Measurements from ENCODE around the gene RELN. TPM values are rescaled to one million over a fixed set of nuclear protein-coding genes. Genes with fewer than 3 reads are reported as not detected.
A peak's percentile ranks its signal among the peaks of the same experiment; 100 is the strongest.

The RELN gene
- total and polyA plus RNA-seq, 9 donors = 2.1 to 31.3 (median 8.2) TPM

DNA sequence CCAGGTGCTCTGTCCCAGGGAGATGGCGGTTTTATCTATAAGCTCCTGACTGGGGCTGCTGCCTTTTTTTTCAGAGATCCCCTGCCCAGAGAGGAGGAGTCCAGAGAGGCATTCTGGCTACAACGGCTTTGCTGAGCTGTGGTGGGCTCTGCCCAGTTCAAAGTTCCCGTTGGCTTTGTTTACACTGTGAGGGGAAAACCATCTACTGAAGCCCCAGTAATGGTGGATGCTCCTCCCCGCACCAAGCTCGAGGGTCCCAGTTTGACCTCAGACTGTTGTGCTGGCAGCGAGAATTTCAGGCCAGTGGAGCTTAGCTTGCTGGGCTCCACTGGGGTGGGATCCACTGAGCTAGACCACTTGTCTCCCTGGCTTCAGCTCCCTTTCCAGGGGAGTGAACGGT, 527.1 kb downstream of the RELN start:
- Histone ChIP-seq H3K4me3 (ENCODE audit: low read length) (no peak overlapping the region), H3K36me3 (ENCODE audit: control insufficient read depth, insufficient read depth, low read length) (no peaks in the 10 kb centered on the region), H3K9me3 (replicated peaks; ENCODE audit: control insufficient read depth, low read depth, low read length) (no peaks in the 10 kb centered on the region), H3K27ac (ENCODE audit: low read length) (no peak overlapping the region), H3K27me3 (ENCODE audit: control insufficient read depth, insufficient read depth, low read length) (no peaks in the 10 kb centered on the region), H3K4me1 (ENCODE audit: control insufficient read depth, insufficient read depth, low read length) (no peaks in the 10 kb centered on the region)
- no peak for DNase-seq
- WGBS (ENCODE audit: insufficient coverage) = 86% methylated on average over 7 of the region's 7 CpGs

DNA sequence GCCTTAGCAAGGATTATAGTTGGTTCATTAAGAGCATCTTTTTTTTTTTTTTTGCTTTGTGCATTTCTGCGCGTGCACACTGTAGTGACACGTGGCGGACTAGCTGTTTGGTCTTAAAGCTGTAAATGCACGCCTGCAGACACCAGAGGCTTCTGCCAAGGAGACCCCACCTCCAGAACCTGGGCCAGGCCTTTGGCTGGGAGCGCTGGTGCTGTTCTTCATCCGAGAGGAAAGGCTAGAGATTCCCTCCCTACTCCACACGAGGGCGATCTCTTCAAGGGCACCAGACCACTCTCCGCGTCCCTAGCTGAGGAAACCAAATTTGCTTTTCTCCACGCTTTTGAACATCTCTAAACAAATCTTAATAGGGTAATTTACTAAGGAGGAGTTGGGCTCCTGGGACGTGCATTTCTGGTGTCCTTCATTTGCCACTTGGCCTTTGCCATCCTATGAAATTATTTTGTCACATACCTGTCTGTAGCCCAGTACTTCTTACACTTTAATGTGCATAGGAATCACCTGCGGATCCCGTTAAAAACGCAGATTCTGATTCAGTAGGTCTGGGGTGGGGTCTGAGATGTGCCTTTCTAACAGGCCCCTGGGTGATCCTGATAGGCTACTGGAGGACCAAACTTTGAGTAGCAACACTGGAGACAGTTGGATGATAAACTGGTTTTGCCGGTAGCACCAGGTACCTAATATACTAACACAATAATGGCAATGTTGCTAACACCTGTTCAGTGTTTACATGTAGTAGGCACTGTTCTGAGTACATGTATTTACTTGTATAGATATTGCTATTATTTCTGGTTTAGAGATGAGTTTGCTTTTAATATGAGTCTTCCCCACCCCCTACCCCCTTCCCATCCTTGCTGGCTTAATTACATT, 542.1 kb downstream of the RELN start:
- Histone ChIP-seq H3K9me3 (replicated peaks; ENCODE audit: control insufficient read depth, low read depth, low read length) (no peaks in the 10 kb centered on the region), H3K4me1 (ENCODE audit: control insufficient read depth, insufficient read depth, low read length) (peaks cover 9% of the 10 kb centered on the region), H3K36me3 (ENCODE audit: control insufficient read depth, insufficient read depth, low read length) (no peaks in the 10 kb centered on the region), H3K27me3 (ENCODE audit: control insufficient read depth, insufficient read depth, low read length) (peaks cover 29% of the 10 kb centered on the region), H3K4me3 (ENCODE audit: low read length) (no peak overlapping the region), H3K27ac (ENCODE audit: low read length) (no peak overlapping the region)
- DNase-seq = peak; percentile 14
- WGBS (ENCODE audit: insufficient coverage) = 8% methylated on average over 5 of the region's 17 CpGs

DNA sequence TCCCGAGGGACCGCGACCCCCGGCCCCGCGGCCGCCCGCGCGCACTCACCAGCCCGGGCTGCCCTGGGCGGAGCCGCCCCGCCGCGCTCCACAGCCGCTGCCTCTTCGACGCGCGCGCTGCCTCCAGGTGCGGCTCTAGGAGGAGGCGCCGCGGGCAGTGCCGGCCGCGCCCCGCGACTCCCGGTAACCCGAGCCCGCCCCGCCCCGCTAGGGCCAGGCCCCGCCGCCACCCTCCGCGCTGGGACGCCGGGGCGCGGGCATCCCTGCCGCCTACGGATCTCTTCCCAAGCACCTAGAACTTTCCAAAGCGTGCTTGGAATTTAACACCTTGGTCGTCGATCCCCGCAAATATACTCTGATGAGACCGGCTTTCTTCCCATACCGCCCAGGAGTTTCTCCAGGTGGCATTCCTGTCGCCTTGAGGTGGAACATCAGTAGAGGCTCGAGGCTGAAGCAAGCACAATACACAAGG, 543.4 kb downstream of the RELN start, which contains the start of gene SLC26A5:
Gene SLC26A5 (minus strand): TSS at position 159 of the 472 bp plus-strand sequence. CDS start 24,693 bp downstream, outside the sequence.
- H3K27ac ChIP-seq (ENCODE audit: low read length) = no peak within 1 kb of the TSS
- H3K9me3 ChIP-seq (replicated peaks; ENCODE audit: control insufficient read depth, low read depth, low read length) = no peaks in the 10 kb centered on the region
- H3K27me3 ChIP-seq (ENCODE audit: control insufficient read depth, insufficient read depth, low read length) = peaks cover 32% of the 10 kb centered on the region
- DNase-seq = no peak
- H3K36me3 ChIP-seq (ENCODE audit: control insufficient read depth, insufficient read depth, low read length) = no peaks in the 10 kb centered on the region
- peak within 1 kb of the TSS; percentile 10 for H3K4me3 ChIP-seq (ENCODE audit: low read length)
- peaks cover 9% of the 10 kb centered on the region for H3K4me1 ChIP-seq (ENCODE audit: control insufficient read depth, insufficient read depth, low read length)
- under 1% methylated on average over 52 of the region's 54 CpGs for WGBS (ENCODE audit: insufficient coverage)

DNA sequence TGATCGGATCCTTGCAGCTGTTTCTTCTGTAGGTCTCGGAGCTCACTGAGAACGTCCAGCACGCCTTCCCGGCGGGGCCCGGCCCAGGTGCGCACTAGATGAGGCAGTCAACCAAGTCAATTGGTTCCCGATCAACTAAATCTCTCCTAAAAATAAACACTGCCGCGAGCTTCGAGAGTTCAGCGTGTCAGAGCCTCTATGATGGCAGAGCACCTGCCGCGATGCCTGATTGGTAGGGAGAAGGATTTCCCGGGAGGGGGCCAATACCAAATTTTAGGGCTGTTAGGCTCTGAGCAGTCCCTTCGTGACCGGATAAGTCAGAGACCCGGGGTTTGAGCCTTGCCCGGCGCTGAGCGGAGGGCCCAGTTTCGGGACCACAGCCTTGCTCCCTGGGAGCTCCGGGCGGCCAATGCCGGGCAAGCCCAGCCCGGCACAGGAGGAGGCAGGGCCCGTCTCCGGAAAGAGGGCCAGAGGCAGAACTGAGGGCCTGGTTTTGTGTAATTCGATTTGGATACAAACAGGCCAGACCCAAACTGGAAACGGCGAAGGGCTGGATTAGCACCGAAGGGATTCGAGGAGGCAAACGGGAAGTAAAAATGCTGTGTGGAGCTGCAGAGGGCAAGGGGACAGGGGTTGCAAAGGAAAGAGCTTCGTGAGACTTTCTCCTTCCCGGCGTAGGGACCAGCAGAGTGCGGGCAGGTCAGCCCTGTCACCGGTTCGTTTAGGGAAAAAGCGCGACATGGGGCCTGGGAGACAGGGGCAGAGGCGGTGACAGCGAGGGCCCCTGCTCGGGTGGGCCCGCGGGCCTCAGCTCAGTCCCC, 544.0 kb downstream of the RELN start:
- H3K27ac ChIP-seq (ENCODE audit: low read length) = no peak overlapping the region
- peaks cover 32% of the 10 kb centered on the region for H3K27me3 ChIP-seq (ENCODE audit: control insufficient read depth, insufficient read depth, low read length)
- 1% methylated on average over 44 of the region's 48 CpGs for WGBS (ENCODE audit: insufficient coverage)
- no peaks in the 10 kb centered on the region for H3K36me3 ChIP-seq (ENCODE audit: control insufficient read depth, insufficient read depth, low read length)
- DNase-seq = no peak
- no peaks in the 10 kb centered on the region for H3K9me3 ChIP-seq (replicated peaks; ENCODE audit: control insufficient read depth, low read depth, low read length)
- peaks cover 9% of the 10 kb centered on the region for H3K4me1 ChIP-seq (ENCODE audit: control insufficient read depth, insufficient read depth, low read length)
- peak overlapping the region; percentile 10 for H3K4me3 ChIP-seq (ENCODE audit: low read length)

DNA sequence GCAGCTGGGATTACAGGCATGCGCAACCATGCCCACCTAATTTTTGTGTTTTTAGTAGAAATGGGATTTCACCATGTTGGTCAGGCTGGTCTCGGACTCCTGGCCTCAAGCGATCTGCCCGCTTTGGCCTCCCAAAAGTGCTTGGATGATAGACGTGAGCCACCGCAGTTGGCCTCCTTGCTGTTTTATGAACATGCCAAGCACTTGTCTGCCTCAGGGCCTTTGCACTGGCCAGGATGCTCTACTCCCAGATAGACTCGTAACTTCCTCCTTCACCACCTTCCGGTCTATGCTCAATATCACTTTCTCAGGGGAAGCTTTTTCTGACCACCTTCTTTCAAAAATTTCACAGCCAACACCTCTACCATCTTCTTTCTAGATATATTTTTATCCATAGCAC, 549.8 kb downstream of the RELN start:
- 89% methylated on average over 7 of the region's 8 CpGs for WGBS (ENCODE audit: insufficient coverage)
- Histone ChIP-seq H3K36me3 (ENCODE audit: control insufficient read depth, insufficient read depth, low read length) (no peaks in the 10 kb centered on the region), H3K27ac (ENCODE audit: low read length) (no peak overlapping the region), H3K9me3 (replicated peaks; ENCODE audit: control insufficient read depth, low read depth, low read length) (no peaks in the 10 kb centered on the region), H3K27me3 (ENCODE audit: control insufficient read depth, insufficient read depth, low read length) (peaks cover 9% of the 10 kb centered on the region), H3K4me1 (ENCODE audit: control insufficient read depth, insufficient read depth, low read length) (no peaks in the 10 kb centered on the region), H3K4me3 (ENCODE audit: low read length) (no peak overlapping the region)
- DNase-seq = no peak

DNA sequence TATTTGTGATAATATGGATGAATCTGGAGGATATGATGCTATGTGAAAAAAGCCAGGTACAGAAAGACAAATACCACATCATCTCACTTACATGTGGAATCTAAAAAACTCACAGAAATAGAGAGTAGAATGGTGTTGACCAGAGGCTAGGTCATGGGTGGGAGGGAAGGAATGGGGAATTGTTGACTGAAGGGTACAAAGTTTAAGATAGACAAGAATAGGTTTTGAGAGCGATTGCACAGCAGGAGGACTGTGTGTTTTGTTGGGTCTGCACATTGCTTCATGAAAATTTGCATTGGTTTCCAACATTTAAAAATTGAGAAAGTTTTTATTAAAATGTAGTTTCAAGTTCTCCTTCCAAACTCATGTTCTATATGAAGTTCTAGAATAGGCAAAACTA, 551.8 kb downstream of the RELN start:
- WGBS (ENCODE audit: insufficient coverage) = 17% methylated on average over 1 of the region's 1 CpG
- no peak for DNase-seq
- Histone ChIP-seq H3K27ac (ENCODE audit: low read length) (no peak overlapping the region), H3K27me3 (ENCODE audit: control insufficient read depth, insufficient read depth, low read length) (peaks cover 3% of the 10 kb centered on the region), H3K9me3 (replicated peaks; ENCODE audit: control insufficient read depth, low read depth, low read length) (peaks cover 3% of the 10 kb centered on the region), H3K4me3 (ENCODE audit: low read length) (no peak overlapping the region), H3K36me3 (ENCODE audit: control insufficient read depth, insufficient read depth, low read length) (no peaks in the 10 kb centered on the region), H3K4me1 (ENCODE audit: control insufficient read depth, insufficient read depth, low read length) (no peaks in the 10 kb centered on the region)

DNA sequence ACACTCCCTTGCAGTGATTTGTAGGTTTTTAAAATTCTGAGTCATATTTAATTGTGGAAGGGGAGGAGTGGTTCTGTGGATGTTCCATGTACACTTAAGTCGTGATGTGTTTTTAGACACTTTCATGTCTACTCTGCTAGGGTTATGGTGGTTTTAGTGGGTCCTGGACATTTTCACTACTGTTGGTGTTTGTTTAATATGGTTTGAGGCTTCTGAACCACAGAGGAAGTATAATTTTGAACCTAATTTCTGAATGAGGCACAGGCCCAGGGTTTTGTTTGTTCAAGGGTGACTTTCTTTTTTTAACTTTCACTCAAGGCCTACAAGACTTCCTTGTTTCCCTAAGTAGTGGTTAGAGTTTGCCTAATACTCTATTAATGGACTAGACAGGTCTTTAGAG, 556.7 kb downstream of the RELN start:
- no peaks in the 10 kb centered on the region for H3K27me3 ChIP-seq (ENCODE audit: control insufficient read depth, insufficient read depth, low read length)
- H3K9me3 ChIP-seq (replicated peaks; ENCODE audit: control insufficient read depth, low read depth, low read length) = peaks cover 3% of the 10 kb centered on the region
- no peak overlapping the region for H3K27ac ChIP-seq (ENCODE audit: low read length)
- no peak overlapping the region for H3K4me3 ChIP-seq (ENCODE audit: low read length)
- no peaks in the 10 kb centered on the region for H3K4me1 ChIP-seq (ENCODE audit: control insufficient read depth, insufficient read depth, low read length)
- no peaks in the 10 kb centered on the region for H3K36me3 ChIP-seq (ENCODE audit: control insufficient read depth, insufficient read depth, low read length)
- 83% methylated on average over 1 of the region's 1 CpG for WGBS (ENCODE audit: insufficient coverage)
- no peak for DNase-seq

DNA sequence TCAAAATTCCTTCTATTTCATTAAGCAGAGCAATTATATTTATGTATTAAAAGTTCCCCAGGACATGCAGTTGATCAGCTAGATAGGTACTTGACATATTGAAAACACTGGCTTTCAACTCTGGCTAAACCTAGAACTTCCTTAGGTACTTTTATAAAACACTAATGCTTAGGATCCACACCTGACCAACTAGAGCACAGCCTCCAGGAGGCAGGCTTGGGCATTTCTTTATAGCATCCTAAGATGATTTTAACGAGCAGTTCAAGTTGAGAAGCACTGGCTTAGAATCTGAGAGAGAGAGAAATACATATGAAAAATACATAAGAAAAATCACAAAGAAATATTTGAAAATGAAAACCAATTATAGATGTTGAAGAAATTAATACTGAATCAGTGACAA, 564.3 kb downstream of the RELN start:
- Histone ChIP-seq H3K4me3 (ENCODE audit: low read length) (no peak overlapping the region), H3K4me1 (ENCODE audit: control insufficient read depth, insufficient read depth, low read length) (no peaks in the 10 kb centered on the region), H3K27me3 (ENCODE audit: control insufficient read depth, insufficient read depth, low read length) (no peaks in the 10 kb centered on the region), H3K9me3 (replicated peaks; ENCODE audit: control insufficient read depth, low read depth, low read length) (no peaks in the 10 kb centered on the region), H3K27ac (ENCODE audit: low read length) (no peak overlapping the region), H3K36me3 (ENCODE audit: control insufficient read depth, insufficient read depth, low read length) (no peaks in the 10 kb centered on the region)
- no peak for DNase-seq
- no CpG with 5 or more reads among the region's 1 CpG for WGBS (ENCODE audit: insufficient coverage)

DNA sequence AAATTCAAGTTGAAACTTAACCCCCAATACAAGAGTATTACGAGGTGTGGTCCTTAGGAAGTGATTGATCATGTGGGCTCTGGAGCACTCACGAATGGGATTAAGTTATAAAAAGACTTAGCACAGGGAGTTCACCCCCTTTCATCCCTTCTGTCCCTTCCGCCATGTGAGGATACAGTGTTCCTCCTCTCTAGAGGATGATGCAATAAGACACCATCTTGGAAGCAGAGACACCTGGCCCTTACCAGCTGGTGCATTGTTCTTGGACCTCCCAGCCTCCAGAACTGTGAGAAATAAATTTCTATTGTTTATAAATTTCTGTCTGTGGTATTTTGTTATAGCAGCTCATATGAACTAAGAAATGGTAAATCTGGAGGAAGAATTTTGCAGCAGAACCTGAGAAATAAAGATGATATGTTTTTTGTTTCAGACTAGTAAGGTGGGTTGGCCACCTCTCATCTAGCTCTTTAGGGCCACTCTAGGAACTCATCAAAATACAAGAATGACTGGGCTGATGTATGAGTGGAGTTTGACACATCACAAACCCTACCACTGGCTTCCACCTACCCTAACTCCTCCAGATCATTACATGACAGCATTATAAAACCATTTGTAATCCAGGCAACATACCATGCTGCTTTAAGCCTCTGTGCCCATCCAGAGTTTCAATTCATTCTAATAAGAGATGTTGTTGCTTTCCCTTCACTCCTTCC, 565.8 kb downstream of the RELN start:
- Histone ChIP-seq H3K36me3 (ENCODE audit: control insufficient read depth, insufficient read depth, low read length) (no peaks in the 10 kb centered on the region), H3K9me3 (replicated peaks; ENCODE audit: control insufficient read depth, low read depth, low read length) (no peaks in the 10 kb centered on the region), H3K27me3 (ENCODE audit: control insufficient read depth, insufficient read depth, low read length) (no peaks in the 10 kb centered on the region), H3K4me1 (ENCODE audit: control insufficient read depth, insufficient read depth, low read length) (no peaks in the 10 kb centered on the region), H3K4me3 (ENCODE audit: low read length) (no peak overlapping the region), H3K27ac (ENCODE audit: low read length) (no peak overlapping the region)
- no CpG with 5 or more reads among the region's 3 CpGs for WGBS (ENCODE audit: insufficient coverage)
- no peak for DNase-seq
